ENCODE data around the gene TAPBPL.
A peak's percentile ranks its signal among the peaks of the same experiment; 100 is the strongest.

TAPBPL gene

GRCh38 chr12:6430124-6430989 lies 21.5 kb upstream of the TAPBPL start:
- TF ChIP-seq CTCF (IDR thresholded peaks at IDR 0.05; ENCODE audit: low read depth, low read length) = no peak
- DNase-seq (ENCODE audit: extremely low read depth, low read depth) = peak; percentile 96

GRCh38 chr12:6432991-6433390 lies 18.9 kb upstream of the TAPBPL start:
- TF ChIP-seq CTCF (IDR thresholded peaks at IDR 0.05; ENCODE audit: low read depth, low read length) = no peak
- no peak for DNase-seq (ENCODE audit: extremely low read depth, low read depth)

DNA sequence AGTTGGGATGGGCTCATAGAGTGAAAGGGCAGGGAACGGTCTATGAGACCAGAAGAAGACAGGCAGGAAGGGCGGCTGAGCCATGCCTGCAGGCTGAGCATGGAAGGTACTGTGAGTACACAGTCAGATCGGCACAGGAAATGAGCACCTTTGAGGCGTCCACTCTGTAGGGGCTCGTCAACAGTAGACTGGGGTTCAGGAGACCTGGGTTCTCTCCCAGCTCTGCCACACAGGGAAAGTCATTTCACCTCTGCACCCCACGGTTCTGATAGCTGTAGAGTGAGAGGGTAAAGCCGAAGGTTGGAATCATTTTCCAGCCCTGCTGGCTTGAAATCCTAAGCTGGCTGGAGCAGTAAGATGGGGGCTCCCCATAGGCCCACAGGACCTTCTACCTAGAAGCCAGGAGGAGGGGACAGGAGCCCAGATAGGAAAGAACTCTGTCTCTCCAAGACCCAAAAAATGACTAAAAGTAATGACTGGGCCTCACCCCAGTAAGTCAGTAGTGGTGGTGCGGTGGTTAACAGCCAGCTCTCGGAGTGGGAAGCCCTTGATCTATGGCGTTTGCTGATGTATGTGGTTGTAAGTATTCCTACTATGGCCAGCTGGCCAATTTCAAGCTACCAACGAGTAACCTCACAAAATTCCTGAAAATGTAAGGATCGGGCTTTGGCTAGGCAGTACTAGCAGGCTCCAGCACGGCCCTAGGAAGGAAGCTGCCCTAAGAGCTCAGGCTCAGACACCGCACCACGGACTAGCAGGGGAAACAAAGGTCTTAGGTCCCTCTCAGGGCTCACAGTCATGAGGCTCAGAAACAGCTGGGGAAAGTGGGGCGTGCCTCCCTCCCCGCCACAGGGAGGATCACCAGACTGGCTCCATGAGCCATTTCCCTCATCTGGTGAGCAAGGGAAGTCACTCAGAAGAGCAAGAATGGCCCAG lies 17.4 kb upstream of the TAPBPL start:
- DNase-seq (ENCODE audit: extremely low read depth, low read depth) = no peak
- TF ChIP-seq CTCF (IDR thresholded peaks at IDR 0.05; ENCODE audit: low read depth, low read length) = no peak

GRCh38 chr12:6435961-6436715 lies 15.7 kb upstream of the TAPBPL start:
- DNase-seq (ENCODE audit: extremely low read depth, low read depth) = no peak
- TF ChIP-seq CTCF (IDR thresholded peaks at IDR 0.05; ENCODE audit: low read depth, low read length) = no peak

DNA sequence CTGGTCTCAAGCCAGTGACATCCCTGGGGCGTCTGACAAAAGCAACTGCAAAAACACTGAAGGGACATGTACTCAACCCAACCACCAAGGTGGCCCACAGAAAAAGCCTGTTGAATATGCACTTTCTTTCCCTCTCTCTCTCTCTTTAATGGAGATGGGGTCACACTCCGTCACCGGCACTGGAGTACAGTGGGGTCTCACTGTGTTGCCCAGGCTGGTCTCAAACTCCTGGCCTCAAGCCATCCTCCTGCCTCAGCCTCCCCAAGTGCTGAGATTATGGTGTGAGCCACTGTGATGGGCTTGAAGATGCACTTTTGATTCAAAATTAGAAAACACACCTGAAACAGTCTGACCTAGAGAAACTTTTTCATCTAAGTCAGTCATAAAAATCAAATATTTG lies 14.3 kb upstream of the TAPBPL start:
- TF ChIP-seq CTCF (IDR thresholded peaks at IDR 0.05; ENCODE audit: low read depth, low read length) = no peak
- DNase-seq (ENCODE audit: extremely low read depth, low read depth) = no peak

GRCh38 chr12:6438345-6438744 lies 13.5 kb upstream of the TAPBPL start:
- no peak for TF ChIP-seq CTCF (IDR thresholded peaks at IDR 0.05; ENCODE audit: low read depth, low read length)
- no peak for DNase-seq (ENCODE audit: extremely low read depth, low read depth)

All from AG09319 (cell line).